ENCODE results near the gene MYO7B.

The MYO7B gene

GRCh38 chr2:127652786-127653357 is 117.4 kb downstream of the MYO7B start:
- H3K4me3 ChIP-seq (ENCODE audit: low read depth, low read length), result no peak overlapping the region
- H3K36me3 ChIP-seq (ENCODE audit: control insufficient read depth, insufficient read depth, low read length), result no peaks in the 10 kb centered on the region
- no peak overlapping the region for H3K27ac ChIP-seq
- H3K9ac ChIP-seq, result no peak overlapping the region
- H3K4me1 ChIP-seq, result no peaks in the 10 kb centered on the region
- TF ChIP-seq, protein P1, sequence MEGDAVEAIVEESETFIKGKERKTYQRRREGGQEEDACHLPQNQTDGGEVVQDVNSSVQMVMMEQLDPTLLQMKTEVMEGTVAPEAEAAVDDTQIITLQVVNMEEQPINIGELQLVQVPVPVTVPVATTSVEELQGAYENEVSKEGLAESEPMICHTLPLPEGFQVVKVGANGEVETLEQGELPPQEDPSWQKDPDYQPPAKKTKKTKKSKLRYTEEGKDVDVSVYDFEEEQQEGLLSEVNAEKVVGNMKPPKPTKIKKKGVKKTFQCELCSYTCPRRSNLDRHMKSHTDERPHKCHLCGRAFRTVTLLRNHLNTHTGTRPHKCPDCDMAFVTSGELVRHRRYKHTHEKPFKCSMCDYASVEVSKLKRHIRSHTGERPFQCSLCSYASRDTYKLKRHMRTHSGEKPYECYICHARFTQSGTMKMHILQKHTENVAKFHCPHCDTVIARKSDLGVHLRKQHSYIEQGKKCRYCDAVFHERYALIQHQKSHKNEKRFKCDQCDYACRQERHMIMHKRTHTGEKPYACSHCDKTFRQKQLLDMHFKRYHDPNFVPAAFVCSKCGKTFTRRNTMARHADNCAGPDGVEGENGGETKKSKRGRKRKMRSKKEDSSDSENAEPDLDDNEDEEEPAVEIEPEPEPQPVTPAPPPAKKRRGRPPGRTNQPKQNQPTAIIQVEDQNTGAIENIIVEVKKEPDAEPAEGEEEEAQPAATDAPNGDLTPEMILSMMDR (IDR thresholded peaks at IDR 0.05), result no peak
- no peak overlapping the region for H2AFZ ChIP-seq
- H3K9me3 ChIP-seq (ENCODE audit: control insufficient read depth, low read length), result no peaks in the 10 kb centered on the region
- H3K4me2 ChIP-seq (ENCODE audit: low read length), result no peak overlapping the region
- no peaks in the 10 kb centered on the region for H3K79me2 ChIP-seq
- H3K27me3 ChIP-seq (ENCODE audit: control insufficient read depth, insufficient read depth, low read length), result no peaks in the 10 kb centered on the region

DNA sequence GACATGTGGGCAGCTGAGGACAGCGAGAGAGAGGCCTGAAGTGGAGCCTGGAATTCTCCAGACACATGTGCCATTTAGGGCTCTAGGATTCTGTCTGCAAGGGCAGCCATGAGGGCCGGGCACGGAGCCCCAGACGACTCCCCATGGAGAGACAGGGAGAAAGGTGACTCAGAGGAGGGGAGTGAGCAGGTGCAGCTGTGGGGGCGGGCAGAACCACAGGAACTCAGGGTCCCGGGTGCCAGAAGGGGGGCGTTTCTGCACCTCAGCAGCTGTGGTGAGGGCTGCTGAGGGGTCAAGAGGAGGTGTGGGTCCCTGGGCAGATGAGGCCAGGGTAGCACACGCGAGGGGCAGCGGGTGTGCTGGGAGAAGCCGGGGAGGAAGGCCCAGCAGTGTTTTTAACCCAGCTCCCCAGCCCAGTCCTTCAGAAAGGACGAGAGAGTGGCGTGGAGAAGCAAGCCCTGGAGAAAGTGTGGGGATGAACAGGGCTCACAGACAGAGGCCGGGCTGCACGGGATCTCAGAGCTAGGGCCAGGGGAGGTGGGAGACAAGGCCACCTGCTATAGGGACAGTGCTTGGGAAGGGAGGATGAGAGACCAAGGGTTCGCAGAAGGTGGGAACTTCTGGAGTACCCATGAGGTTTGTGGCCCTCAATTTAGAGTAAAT is 118.1 kb downstream of the MYO7B start:
- Histone ChIP-seq H3K4me1 (no peaks in the 10 kb centered on the region), H3K9me3 (ENCODE audit: control insufficient read depth, low read length) (no peaks in the 10 kb centered on the region), H3K79me2 (no peaks in the 10 kb centered on the region), H3K36me3 (ENCODE audit: control insufficient read depth, insufficient read depth, low read length) (no peaks in the 10 kb centered on the region), H3K9ac (no peak overlapping the region), H3K4me2 (ENCODE audit: low read length) (no peak overlapping the region), H3K27me3 (ENCODE audit: control insufficient read depth, insufficient read depth, low read length) (no peaks in the 10 kb centered on the region), H2AFZ (no peak overlapping the region), H3K4me3 (ENCODE audit: low read depth, low read length) (no peak overlapping the region), H3K27ac (no peak overlapping the region)
- TF ChIP-seq, protein P1 (IDR thresholded peaks at IDR 0.05), result no peak

- Histone ChIP-seq H3K4me2 (ENCODE audit: low read length) (no peak overlapping the region), H2AFZ (no peak overlapping the region), H3K27me3 (ENCODE audit: control insufficient read depth, insufficient read depth, low read length) (no peaks in the 10 kb centered on the region), H3K9me3 (ENCODE audit: control insufficient read depth, low read length) (no peaks in the 10 kb centered on the region), H3K79me2 (no peaks in the 10 kb centered on the region), H3K4me1 (no peaks in the 10 kb centered on the region), H3K9ac (no peak overlapping the region), H3K36me3 (ENCODE audit: control insufficient read depth, insufficient read depth, low read length) (no peaks in the 10 kb centered on the region), H3K4me3 (ENCODE audit: low read depth, low read length) (no peak overlapping the region), H3K27ac (no peak overlapping the region)
- TF ChIP-seq, protein P1 (IDR thresholded peaks at IDR 0.05), result no peak
Measured at GRCh38 chr2:127654084-127654837, 118.8 kb downstream of the MYO7B start.

GRCh38 chr2:127654838-127655175 is 119.3 kb downstream of the MYO7B start:
- Histone ChIP-seq H3K79me2 (no peaks in the 10 kb centered on the region), H3K9ac (no peak overlapping the region), H3K27ac (no peak overlapping the region), H3K9me3 (ENCODE audit: control insufficient read depth, low read length) (no peaks in the 10 kb centered on the region), H2AFZ (no peak overlapping the region), H3K4me2 (ENCODE audit: low read length) (no peak overlapping the region), H3K27me3 (ENCODE audit: control insufficient read depth, insufficient read depth, low read length) (no peaks in the 10 kb centered on the region), H3K4me3 (ENCODE audit: low read depth, low read length) (no peak overlapping the region), H3K4me1 (no peaks in the 10 kb centered on the region), H3K36me3 (ENCODE audit: control insufficient read depth, insufficient read depth, low read length) (no peaks in the 10 kb centered on the region)
- TF ChIP-seq, protein P1 (IDR thresholded peaks at IDR 0.05), result no peak

Measured in parathyroid adenoma (tissue), 2 donors.